Lower leg skin (tissue), 4 donors: ENCODE measurements around the gene CALB2. TPM values are rescaled to one million over a fixed set of nuclear protein-coding genes. Genes with fewer than 3 reads are reported as not detected.
"Not testable (repeated sequence)": the region's sequence is repeated elsewhere in the genome, so short reads cannot be mapped to it uniquely, and the experiment has no call there.

Source experiments
- DNase-seq, 2 donors: peaks; one replicate each; pipeline ENCODE4 v3.0.0-alpha.2; 2019; ENCODE audit warnings: low spot score in 2 of 2
- H3K4me3 ChIP-seq: fragments of 200-600 bp; sonication (generic); 2 replicates; pipeline ENCODE4 v1.5.1; 2017; ENCODE audit warnings: mild to moderate bottlenecking, low read depth; ENCODE audit not compliant: poor library complexity, severe bottlenecking
- CTCF ChIP-seq, 3 donors: fragments of 450-650 bp; IDR thresholded peaks; one replicate each; pipeline ENCODE4 v1.5.1; 2016; ENCODE audit warnings: antibody characterized with exemption in 3 of 3, mild to moderate bottlenecking in 3 of 3, moderate library complexity in 2 of 3
- POLR2A ChIP-seq, 2 donors: fragments of 450-650 bp; IDR thresholded peaks; one replicate each; pipeline ENCODE4 v1.6.1; 2016 to 2017; ENCODE audit warnings: antibody characterized with exemption in 2 of 2, mild to moderate bottlenecking in 1 of 2, moderate library complexity in 1 of 2
- WGBS, 2 donors: methylation state at CpG; one replicate each; pipeline ENCODE4 v1.1.5; 2018; 5-methylcytosine and 5-hydroxymethylcytosine counted together
- intact Hi-C: fragments of 100-400 bp; cut with DNase I; formaldehyde crosslinking; loops from one replicate; pipeline ENCODE4 v1.15.0; 2023; ENCODE audit warnings: low total_unique reads
- total RNA-seq, 4 donors: library from RNA; depleted of rRNA; stranded (reverse); fragments of >200 nt; gene quantifications; one replicate each; pipeline ENCODE4 v1.1.0, GENCODE V29; 2016

Gene CALB2
- total RNA-seq, 4 donors from 2014 or later = 3.8 to 5.1 (median 4.1) TPM; not detected in 1

GRCh38 chr16:71353736-71354135 lies 4.8 kb upstream of the CALB2 start:
- 52 to 56% methylated on average over 5 of the region's 5 CpGs for WGBS, 2 donors
- DNase-seq = peak in 1 of 2 donors; percentile 12
- TF ChIP-seq POLR2A (IDR thresholded peaks at IDR 0.05) = no peak
- TF ChIP-seq CTCF (IDR thresholded peaks at IDR 0.05) = no peak
- no peak overlapping the region for H3K4me3 ChIP-seq
- intact Hi-C loops = no loop called here

GRCh38 chr16:71354156-71354555 lies 4.4 kb upstream of the CALB2 start:
- intact Hi-C loops = no loop called here
- H3K4me3 ChIP-seq = no peak overlapping the region
- peak in 1 of 2 donors; percentile 53 for DNase-seq
- WGBS, 2 donors = 65 to 84% methylated on average over 3 to 4 of the region's 4 CpGs
- no peak for TF ChIP-seq CTCF (IDR thresholded peaks at IDR 0.05)
- no peak for TF ChIP-seq POLR2A (IDR thresholded peaks at IDR 0.05)

GRCh38 chr16:71356051-71356740 lies 2.3 kb upstream of the CALB2 start:
- peak in 1 of 2 donors; percentile 65 for DNase-seq
- H3K4me3 ChIP-seq = no peak overlapping the region
- 69 to 78% methylated on average over 7 of the region's 7 CpGs for WGBS, 2 donors
- TF ChIP-seq POLR2A (IDR thresholded peaks at IDR 0.05) (no peak), CTCF (IDR thresholded peaks at IDR 0.05) (no peak)
- intact Hi-C loops = no loop called here

- H3K4me3 ChIP-seq, DNase-seq, intact Hi-C loops: not testable (repeated sequence)
- 69% methylated on average over 4 of the region's 4 CpGs for WGBS, 2 donors
These were observed 1.6 kb upstream of the CALB2 start for GRCh38 chr16:71356936-71357335.

- no peak overlapping the region for H3K4me3 ChIP-seq
- no peak for DNase-seq
- TF ChIP-seq POLR2A (IDR thresholded peaks at IDR 0.05) (no peak), CTCF (IDR thresholded peaks at IDR 0.05) (no peak)
- intact Hi-C loops = no loop called here
- 21 to 24% methylated on average over 7 to 11 of the region's 11 CpGs for WGBS, 2 donors
These were observed 842 bp upstream of the CALB2 start for GRCh38 chr16:71357681-71358080.

GRCh38 chr16:71359431-71359830 lies 908 bp downstream of the CALB2 start:
- DNase-seq = no peak
- no peak for TF ChIP-seq CTCF (IDR thresholded peaks at IDR 0.05)
- intact Hi-C loops = no loop called here
- WGBS, 2 donors = 66 to 79% methylated on average over 6 of the region's 6 CpGs
- H3K4me3 ChIP-seq = no peak overlapping the region
